Astrocyte (in vitro differentiated cells and primary cell): ENCODE results near the gene GRIN2A.

ENCODE experiments used
- CTCF ChIP-seq: IDR thresholded peaks from 2 replicates; pipeline ENCODE4 v1.5.1; 2011; ENCODE audit warnings: low read depth, mild to moderate bottlenecking, inconsistent platforms, low read length, moderate library complexity; ENCODE audit not compliant: insufficient read depth
- EZH2 ChIP-seq: IDR thresholded peaks from 2 replicates; pipeline ENCODE4 v1.6.1; 2012; ENCODE audit warnings: mild to moderate bottlenecking, low read length, inconsistent platforms; ENCODE audit not compliant: insufficient read depth

GRCh38 chr16:10226141-10226986, 44.1 kb upstream of the GRIN2A start:
- no peak for TF ChIP-seq CTCF
- no peak for TF ChIP-seq EZH2
